Activated CD4-positive, alpha-beta memory T cell treated with anti-CD3 and anti-CD28 coated beads, Interleukin-2, amount 10 ng/mL, durations not matched to agents 7 days and 5 days (primary cell): ENCODE results near the gene PLAAT3. TPM values are rescaled to one million over a fixed set of nuclear protein-coding genes. Genes with fewer than 3 reads are reported as not detected.
"Not testable (repeated sequence)": the region's sequence is repeated elsewhere in the genome, so short reads cannot be mapped to it uniquely, and the experiment has no call there.

Source experiments
- CTCF ChIA-PET: fragments of 350-600 bp; sonication (Branson Sonifier 250); formaldehyde crosslinking; loops from one replicate; lab custom pipeline; 2021; ENCODE audit warnings: antibody characterized with exemption, inconsistent platforms; lab: Charles Lee
- POLR2A ChIA-PET: fragments of 350-600 bp; sonication (Branson Sonifier 250); formaldehyde crosslinking; loops from one replicate; lab custom pipeline; 2021; ENCODE audit warnings: antibody characterized with exemption; lab: Charles Lee
- DNase-seq: peaks from one replicate; pipeline ENCODE4 v3.0.0-alpha.2; 2020
- H3K27ac Mint-ChIP-seq: one replicate; pipeline ENCODE4 v1.8.0; 2021; ENCODE audit warnings: mild to moderate bottlenecking, mixed read lengths
- H3K27me3 Mint-ChIP-seq: one replicate; pipeline ENCODE4 v1.8.0; 2021; ENCODE audit warnings: mixed read lengths
- H3K36me3 Mint-ChIP-seq: one replicate; pipeline ENCODE4 v1.8.0; 2021; ENCODE audit warnings: low read depth, mixed read lengths
- H3K4me1 Mint-ChIP-seq: one replicate; pipeline ENCODE4 v1.8.0; 2021; ENCODE audit warnings: mixed read lengths
- H3K4me3 Mint-ChIP-seq: one replicate; pipeline ENCODE4 v1.8.0; 2021; ENCODE audit warnings: mild to moderate bottlenecking, mixed read lengths
- H3K9me3 Mint-ChIP-seq: one replicate; pipeline ENCODE4 v1.8.0; 2021; ENCODE audit warnings: mixed read lengths
- total RNA-seq, 2 experiments: library from RNA; stranded (reverse); gene quantifications; one replicate each; pipeline ENCODE4 v1.2.3, GENCODE V29; 2021

The PLAAT3 gene
- total RNA-seq, 2 experiments from 2014 or later, result 13.1 to 14.9 TPM

DNA sequence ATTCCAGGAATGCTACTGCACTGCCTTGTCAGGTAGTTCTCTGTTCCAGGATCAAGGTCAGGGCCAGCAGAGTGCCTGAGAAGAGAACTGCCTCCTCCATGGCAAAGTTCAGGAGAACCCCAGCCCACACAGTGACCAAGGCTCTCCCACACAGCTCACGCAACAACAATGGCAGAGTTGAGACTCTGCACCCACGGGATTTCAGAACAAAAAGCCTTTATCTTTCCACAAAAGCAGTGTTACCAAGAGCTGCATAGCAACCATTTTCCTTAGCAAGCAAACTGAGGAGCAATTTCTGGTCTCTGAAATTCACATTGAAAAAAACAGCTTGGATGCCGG is 11.1 kb downstream of the PLAAT3 start:
- no peaks in the 10 kb centered on the region for H3K9me3 Mint-ChIP-seq
- peaks cover 1% of the 10 kb centered on the region for H3K4me1 Mint-ChIP-seq
- H3K36me3 Mint-ChIP-seq, result no peaks in the 10 kb centered on the region
- no peak overlapping the region for H3K4me3 Mint-ChIP-seq
- ChIA-PET CTCF (no interaction called here), POLR2A (no interaction called here)
- no peak overlapping the region for H3K27ac Mint-ChIP-seq
- no peak for DNase-seq
- H3K27me3 Mint-ChIP-seq, result no peaks in the 10 kb centered on the region

DNA sequence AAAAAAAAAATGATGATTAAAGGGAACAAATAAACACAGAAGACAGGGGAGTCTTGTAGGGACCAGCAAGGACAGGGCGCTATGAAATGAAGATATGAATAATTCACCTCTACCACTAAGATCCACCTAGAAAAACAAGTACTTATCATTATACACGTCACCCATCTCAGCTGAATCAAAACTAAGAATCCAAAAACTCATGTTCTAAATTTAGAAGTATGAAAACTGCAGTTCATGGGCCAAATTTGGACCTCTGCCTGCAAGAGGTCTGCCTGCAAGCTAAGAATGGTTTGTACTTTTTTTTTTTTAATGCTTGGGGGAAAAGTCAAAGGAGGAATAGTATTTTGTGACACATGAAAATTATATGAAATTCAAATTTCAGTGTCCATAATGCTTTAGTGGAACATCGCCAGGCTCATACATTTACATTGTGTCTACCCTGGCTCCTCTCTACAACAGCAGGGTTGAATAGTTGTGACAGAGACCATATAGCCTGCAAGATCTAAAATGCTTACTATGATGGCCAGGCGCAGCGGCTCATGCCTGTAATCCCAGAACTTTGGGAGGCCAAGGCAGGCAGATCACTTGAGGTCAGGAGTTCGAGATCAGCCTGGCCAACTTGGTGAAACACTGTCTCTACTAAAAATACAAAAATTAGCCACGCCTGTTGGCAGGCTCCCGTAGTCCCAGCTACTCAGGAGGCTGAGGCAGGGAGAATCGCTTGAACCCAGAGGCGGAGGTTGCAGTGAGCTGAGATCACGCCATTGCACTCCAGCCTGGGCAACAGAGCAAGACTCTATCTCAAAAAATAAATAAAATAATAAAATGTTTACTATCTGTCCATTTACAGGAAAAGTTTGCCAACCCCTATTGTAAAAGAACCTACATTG is 11.7 kb downstream of the PLAAT3 start:
- H3K27me3 Mint-ChIP-seq, H3K36me3 Mint-ChIP-seq, CTCF ChIA-PET, H3K9me3 Mint-ChIP-seq, H3K4me1 Mint-ChIP-seq, H3K4me3 Mint-ChIP-seq, POLR2A ChIA-PET, DNase-seq, H3K27ac Mint-ChIP-seq: not testable (repeated sequence)

DNA sequence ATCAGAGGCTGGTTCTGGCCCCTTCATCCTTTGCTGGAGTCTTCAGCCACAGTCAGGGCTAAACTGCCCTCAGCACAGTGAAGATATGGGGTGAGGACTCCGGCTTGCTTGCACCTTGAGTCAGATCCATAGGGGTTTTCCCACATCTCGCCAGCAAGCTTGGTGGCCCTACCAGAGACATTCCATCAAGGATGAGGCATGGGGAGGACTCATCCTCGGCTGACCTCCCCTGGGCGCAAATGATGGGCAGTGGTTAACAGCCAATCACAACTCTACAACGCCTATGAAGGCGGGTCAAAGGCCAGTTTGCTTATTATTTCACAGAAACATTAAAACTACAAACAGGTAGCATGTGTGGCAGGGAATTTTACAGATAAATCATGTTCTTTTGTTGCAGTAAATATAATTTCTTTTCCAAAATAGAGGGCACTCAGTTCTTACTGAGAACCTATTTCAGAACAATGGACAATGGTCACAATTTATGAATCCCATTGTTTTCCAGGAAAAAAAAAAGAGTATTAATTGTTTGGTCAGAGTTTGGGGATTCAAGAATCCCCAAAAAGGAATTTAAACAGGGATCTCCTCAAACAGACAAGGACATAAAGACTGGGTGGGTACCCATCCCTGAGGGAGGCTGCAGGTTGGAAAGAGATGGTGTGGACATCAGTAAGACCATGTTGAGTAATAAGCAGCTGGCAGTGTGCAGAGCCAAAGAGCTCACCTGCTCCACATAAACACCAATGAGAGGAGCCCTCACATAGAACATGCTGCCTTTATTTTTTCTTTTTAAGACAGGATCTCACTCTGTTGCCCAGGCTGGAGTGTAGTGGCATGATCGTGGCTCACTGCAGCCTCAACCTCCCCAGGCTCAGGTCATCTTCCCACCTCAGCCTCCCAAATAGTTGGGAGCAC is 14.8 kb downstream of the PLAAT3 start:
- DNase-seq, result no peak
- no peaks in the 10 kb centered on the region for H3K4me1 Mint-ChIP-seq
- no peaks in the 10 kb centered on the region for H3K36me3 Mint-ChIP-seq
- no peak overlapping the region for H3K4me3 Mint-ChIP-seq
- CTCF ChIA-PET, result no interaction called here
- H3K27me3 Mint-ChIP-seq, result no peaks in the 10 kb centered on the region
- H3K27ac Mint-ChIP-seq, result no peak overlapping the region
- H3K9me3 Mint-ChIP-seq, result no peaks in the 10 kb centered on the region
- POLR2A ChIA-PET, result no interaction called here

DNA sequence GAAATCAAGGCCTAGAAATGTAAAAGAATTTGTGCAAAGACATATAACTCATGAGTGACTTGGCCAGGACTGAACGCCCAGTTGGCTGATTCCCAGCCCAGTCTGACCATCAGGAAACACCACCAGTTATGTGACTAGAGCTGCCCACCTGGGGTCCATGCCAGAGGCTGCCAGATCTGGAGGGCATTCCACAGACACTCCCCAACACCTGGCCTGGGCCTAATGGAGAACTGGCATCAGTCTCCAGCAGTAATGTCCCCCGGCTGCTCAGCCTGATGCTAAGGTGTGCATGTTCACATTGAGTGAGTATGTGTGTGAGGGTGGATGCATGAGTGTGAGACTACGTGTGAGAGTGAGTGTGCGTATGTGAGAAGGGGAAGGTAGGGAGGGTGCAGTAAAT is 15.7 kb downstream of the PLAAT3 start:
- Mint-ChIP-seq H3K36me3 (no peaks in the 10 kb centered on the region), H3K4me1 (no peaks in the 10 kb centered on the region), H3K4me3 (no peak overlapping the region), H3K27me3 (no peaks in the 10 kb centered on the region), H3K27ac (no peak overlapping the region), H3K9me3 (no peaks in the 10 kb centered on the region)
- ChIA-PET CTCF (no interaction called here), POLR2A (no interaction called here)
- DNase-seq, result no peak

DNA sequence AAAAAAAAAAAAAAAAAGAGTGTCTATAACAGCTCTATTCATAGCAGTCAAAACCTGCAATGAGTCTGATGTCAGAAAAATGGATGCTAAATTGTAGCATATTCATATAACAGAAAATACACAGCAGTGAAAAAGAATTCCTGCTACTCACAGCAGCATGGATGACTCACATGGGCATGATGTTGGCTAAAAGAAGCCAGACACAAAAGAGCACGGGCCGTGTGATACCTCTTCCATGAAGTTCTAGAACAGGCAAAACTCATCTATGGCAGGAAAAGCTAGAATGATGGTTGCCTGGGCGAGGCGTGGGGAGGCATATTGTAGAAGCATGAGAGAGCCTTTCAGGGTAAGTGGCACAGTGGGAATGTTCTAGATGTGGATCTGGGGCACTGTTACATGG is 18.9 kb downstream of the PLAAT3 start:
- Mint-ChIP-seq H3K4me1 (no peaks in the 10 kb centered on the region), H3K27ac (no peak overlapping the region), H3K27me3 (no peaks in the 10 kb centered on the region), H3K36me3 (no peaks in the 10 kb centered on the region), H3K4me3 (no peak overlapping the region), H3K9me3 (no peaks in the 10 kb centered on the region)
- ChIA-PET POLR2A (no interaction called here), CTCF (interaction anchor here (1.4 kb wide), 1 partner anchor 12 kb away, joined by 4 read pairs; no protein-coding TSS in a partner anchor)
- DNase-seq, result no peak

DNA sequence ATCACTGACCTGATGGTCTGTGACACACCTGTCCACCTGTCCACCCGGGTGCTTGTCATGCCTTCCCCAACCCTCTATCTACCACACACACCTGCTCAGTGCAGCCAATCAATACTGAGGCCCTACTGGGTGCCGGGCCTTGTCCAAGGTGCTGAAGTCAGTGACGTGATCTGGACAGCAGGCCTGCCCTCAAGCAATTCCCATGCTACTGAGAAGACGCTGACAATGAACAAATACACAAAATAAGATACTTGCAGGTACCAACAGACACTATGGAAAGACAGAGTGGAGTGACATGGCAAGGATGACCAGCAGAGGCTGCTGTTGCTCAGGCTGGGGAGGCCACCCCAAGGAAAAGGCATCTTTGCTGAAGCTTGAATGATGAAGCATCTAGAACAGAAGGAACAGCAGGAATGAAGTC is 21.2 kb downstream of the PLAAT3 start:
- Mint-ChIP-seq H3K9me3 (no peaks in the 10 kb centered on the region), H3K27ac (no peak overlapping the region), H3K4me3 (no peak overlapping the region), H3K36me3 (no peaks in the 10 kb centered on the region), H3K4me1 (no peaks in the 10 kb centered on the region), H3K27me3 (no peaks in the 10 kb centered on the region)
- POLR2A ChIA-PET, result interaction anchor here (1.8 kb wide), 1 partner anchor 41 kb away, joined by 5 read pairs; no protein-coding TSS in a partner anchor
- CTCF ChIA-PET, result no interaction called here
- no peak for DNase-seq

DNA sequence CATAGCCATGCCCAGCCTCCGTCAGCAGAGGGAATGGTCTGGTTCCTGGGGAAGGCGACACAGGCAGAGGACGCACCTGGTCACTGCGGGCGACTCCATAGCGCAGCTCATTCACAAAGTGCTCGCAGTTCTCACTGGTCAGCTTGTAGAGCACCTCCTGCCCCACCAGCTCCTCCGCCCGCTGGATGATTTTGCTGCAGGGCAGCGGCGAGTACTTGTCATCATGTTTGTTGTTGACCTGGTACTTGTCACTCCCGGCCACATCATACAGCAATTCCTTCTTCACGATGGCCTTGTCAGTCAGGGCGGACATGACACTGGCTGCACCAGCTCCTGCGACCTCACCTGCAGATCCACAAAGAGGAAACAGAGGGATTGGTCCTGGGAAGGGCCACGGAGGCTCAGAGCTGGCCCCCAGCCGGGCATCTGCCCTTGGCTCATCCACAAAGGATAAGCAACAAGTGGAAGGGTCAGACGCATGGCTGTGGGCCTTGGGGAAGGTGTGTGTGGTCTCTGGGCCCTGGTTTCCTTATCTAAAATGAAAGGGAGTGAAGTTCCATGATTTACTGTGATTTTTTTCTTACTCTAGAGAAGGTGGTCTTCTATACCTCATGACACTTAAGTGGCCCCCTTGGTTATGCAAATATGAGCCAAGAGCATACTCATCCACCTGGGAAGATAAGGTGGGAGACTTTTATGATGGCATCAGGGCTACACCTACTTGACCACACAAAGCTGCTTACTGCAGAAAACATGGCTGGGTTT is 24.0 kb downstream of the PLAAT3 start:
- no peaks in the 10 kb centered on the region for H3K4me1 Mint-ChIP-seq
- ChIA-PET CTCF (no interaction called here), POLR2A (no interaction called here)
- no peak overlapping the region for H3K4me3 Mint-ChIP-seq
- no peaks in the 10 kb centered on the region for H3K9me3 Mint-ChIP-seq
- DNase-seq, result no peak
- peaks cover 2% of the 10 kb centered on the region for H3K36me3 Mint-ChIP-seq
- no peaks in the 10 kb centered on the region for H3K27me3 Mint-ChIP-seq
- no peak overlapping the region for H3K27ac Mint-ChIP-seq

DNA sequence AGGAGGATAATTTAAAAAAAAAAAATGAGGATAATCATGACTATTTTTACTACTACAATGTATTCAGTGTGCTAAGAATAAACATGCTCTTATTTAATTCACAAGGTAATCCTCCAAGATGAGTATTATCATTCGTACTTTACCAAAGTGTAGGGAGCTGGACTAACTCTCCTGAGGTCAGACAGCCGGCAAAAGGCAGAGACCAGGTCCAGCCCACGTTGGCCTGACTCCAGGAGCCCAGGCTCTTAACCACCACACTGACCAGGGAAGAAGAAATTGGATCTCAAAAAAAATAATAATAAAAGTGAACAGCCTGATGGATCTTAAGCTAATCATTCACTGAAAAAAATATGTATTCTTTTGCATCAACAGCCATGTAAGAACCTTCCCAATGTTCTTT is 25.2 kb downstream of the PLAAT3 start:
- H3K27me3 Mint-ChIP-seq, result no peaks in the 10 kb centered on the region
- POLR2A ChIA-PET, result no interaction called here
- no peak overlapping the region for H3K27ac Mint-ChIP-seq
- CTCF ChIA-PET, result interaction anchor here (0.7 kb wide), 1 partner anchor 22 kb away, joined by 4 read pairs; no protein-coding TSS in a partner anchor
- peaks cover 2% of the 10 kb centered on the region for H3K36me3 Mint-ChIP-seq
- no peaks in the 10 kb centered on the region for H3K9me3 Mint-ChIP-seq
- H3K4me1 Mint-ChIP-seq, result no peaks in the 10 kb centered on the region
- no peak for DNase-seq
- H3K4me3 Mint-ChIP-seq, result no peak overlapping the region

DNA sequence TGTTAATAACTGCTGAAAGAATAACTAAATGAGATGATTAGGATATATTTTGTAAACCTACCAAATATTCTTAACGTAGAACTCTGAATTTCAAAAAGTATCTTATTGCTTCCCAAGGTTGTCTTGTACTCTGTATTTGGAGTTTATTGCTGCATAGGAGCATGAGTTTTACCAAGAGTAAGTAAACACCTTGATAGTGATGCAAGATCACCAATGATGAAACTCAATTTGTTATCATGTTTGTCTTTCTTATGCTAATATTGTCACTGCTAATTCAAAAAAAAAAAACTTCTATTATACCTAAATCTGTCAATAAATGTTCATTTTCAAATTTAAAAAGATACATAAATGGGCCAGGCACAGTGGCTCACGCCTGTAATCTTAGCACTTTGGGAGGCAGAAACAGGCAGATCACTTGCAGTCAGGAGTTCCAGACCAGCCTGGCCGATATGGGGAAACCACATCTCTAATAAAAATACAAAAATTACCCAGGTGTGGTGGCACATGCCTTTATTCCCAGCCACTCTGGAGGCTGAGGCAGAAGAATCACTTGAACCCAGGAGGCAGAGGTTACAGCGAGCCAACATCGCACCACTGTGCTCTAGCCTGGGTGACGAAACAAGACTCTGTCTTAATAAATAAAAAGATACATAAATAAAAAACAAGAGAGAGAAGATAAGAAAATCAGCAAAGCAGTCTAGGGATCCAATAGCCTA is 27.6 kb downstream of the PLAAT3 start:
- peaks cover 14% of the 10 kb centered on the region for H3K4me1 Mint-ChIP-seq
- DNase-seq, result no peak
- H3K36me3 Mint-ChIP-seq, result peaks cover 16% of the 10 kb centered on the region
- H3K27me3 Mint-ChIP-seq, result no peaks in the 10 kb centered on the region
- H3K27ac Mint-ChIP-seq, result no peak overlapping the region
- H3K4me3 Mint-ChIP-seq, result no peak overlapping the region
- CTCF ChIA-PET, result no interaction called here
- H3K9me3 Mint-ChIP-seq, result peaks cover 6% of the 10 kb centered on the region
- POLR2A ChIA-PET, result no interaction called here

DNA sequence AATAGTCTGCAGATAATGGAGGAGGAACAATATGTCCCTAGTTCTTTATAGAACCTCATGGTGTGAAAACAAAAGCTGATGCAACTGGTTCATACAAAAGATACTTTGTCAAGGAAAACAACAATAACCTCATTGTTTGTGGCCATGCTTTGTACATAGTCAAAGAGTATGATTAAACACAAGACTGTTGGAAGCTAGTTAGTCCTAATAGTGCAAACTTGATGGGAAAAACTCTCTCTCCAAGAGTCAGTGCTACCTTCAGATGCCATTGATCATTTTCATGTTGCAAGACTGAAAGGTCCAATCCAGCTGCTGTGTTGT is 30.9 kb downstream of the PLAAT3 start:
- CTCF ChIA-PET, result interaction anchor here (0.8 to 1.6 kb wide), 4 partner anchors 11 to 677 kb away, joined by 3 to 4 read pairs (median 4); partner anchors contain the start of gene PLAAT2
- no peak overlapping the region for H3K4me3 Mint-ChIP-seq
- H3K27me3 Mint-ChIP-seq, result no peaks in the 10 kb centered on the region
- DNase-seq, result no peak
- H3K9me3 Mint-ChIP-seq, result peaks cover 20% of the 10 kb centered on the region
- peaks cover 18% of the 10 kb centered on the region for H3K4me1 Mint-ChIP-seq
- POLR2A ChIA-PET, result interaction anchor here (0.7 to 1.8 kb wide), 5 partner anchors 8 to 19 kb away, joined by 3 to 5 read pairs (median 4); no protein-coding TSS in a partner anchor
- no peak overlapping the region for H3K27ac Mint-ChIP-seq
- H3K36me3 Mint-ChIP-seq, result peaks cover 36% of the 10 kb centered on the region

DNA sequence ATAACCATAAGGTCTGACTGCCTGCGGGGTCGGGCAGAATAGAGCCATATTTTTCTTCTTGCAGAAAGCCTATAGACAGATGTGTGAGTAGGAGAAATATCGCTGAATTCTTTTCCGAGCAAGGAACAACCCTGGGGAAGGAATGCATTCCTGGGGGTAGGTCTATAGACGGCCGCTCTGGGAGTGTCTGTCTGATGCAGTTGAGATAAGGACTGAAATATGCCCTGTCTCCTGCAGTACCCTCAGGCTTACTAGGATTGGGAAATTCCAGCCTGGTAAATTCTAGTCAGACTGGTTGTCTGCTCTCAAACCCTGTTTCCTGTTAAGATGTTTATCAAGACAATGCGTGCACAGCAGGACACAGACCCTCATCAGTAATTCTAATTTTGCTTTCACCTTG is 33.0 kb downstream of the PLAAT3 start:
- DNase-seq, H3K4me3 Mint-ChIP-seq, CTCF ChIA-PET, H3K27ac Mint-ChIP-seq, POLR2A ChIA-PET, H3K27me3 Mint-ChIP-seq: not testable (repeated sequence)
- H3K9me3 Mint-ChIP-seq, result peaks cover 22% of the 10 kb centered on the region
- peaks cover 36% of the 10 kb centered on the region for H3K36me3 Mint-ChIP-seq
- peaks cover 18% of the 10 kb centered on the region for H3K4me1 Mint-ChIP-seq

DNA sequence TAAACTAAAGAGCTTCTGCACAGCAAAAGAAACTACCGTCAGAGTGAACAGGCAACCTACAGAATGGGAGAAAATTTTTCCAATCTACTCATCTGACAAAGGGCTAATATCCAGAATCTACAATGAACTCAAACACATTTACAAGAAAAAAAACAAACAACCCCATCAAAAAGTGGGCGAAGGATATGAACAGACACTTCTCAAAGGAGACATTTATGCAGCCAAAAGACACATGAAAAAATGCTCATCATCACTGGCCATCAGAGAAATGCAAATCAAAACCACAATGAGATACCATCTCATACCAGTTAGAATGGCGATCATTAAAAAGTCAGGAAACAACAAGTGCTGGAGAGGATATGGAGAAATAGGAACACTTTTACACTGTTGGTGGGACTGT is 35.4 kb downstream of the PLAAT3 start:
- peaks cover 38% of the 10 kb centered on the region for H3K36me3 Mint-ChIP-seq
- POLR2A ChIA-PET, H3K27me3 Mint-ChIP-seq, CTCF ChIA-PET, H3K27ac Mint-ChIP-seq, DNase-seq, H3K4me3 Mint-ChIP-seq: not testable (repeated sequence)
- peaks cover 33% of the 10 kb centered on the region for H3K4me1 Mint-ChIP-seq
- peaks cover 22% of the 10 kb centered on the region for H3K9me3 Mint-ChIP-seq
